ENCODE data around the gene GBP7.

- TF ChIP-seq CTCF (IDR thresholded peaks at IDR 0.05) (no peak), POLR2A (IDR thresholded peaks at IDR 0.05) (no peak)
Measured at GRCh38 chr1:89174491-89174890, 1.3 kb downstream of the GBP7 start.
